WTC11 (cell line): Measurements from ENCODE around the gene RSBN1L. TPM values are rescaled to one million over a fixed set of nuclear protein-coding genes. Genes with fewer than 3 reads are reported as not detected.

ENCODE experiments used
- ATAC-seq: fragments of 200-7000 bp; cut with Tn5 transposase; 2 replicates; pipeline ENCODE4 v1.10.0; 2021; ENCODE audit warnings: mild to moderate bottlenecking, moderate library complexity
- CTCF ChIA-PET: fragments of 300-600 bp; sonication (Branson Sonifier 250); formaldehyde crosslinking; loops from one replicate; lab custom pipeline; 2021; ENCODE audit warnings: antibody characterized with exemption; lab: Charles Lee
- POLR2A ChIA-PET: fragments of 350-600 bp; sonication (Branson Sonifier 250); formaldehyde crosslinking; loops from one replicate; lab custom pipeline; 2021; ENCODE audit warnings: antibody characterized with exemption; lab: Charles Lee
- DNase-seq: peaks from one replicate; pipeline ENCODE4 v3.0.0; 2021; ENCODE audit warnings: low spot score
- H3K27ac Mint-ChIP-seq: 2 replicates; pipeline ENCODE4 v1.8.0; 2021; ENCODE audit warnings: mixed read lengths
- H3K27me3 Mint-ChIP-seq: 2 replicates; pipeline ENCODE4 v1.8.0; 2021; ENCODE audit warnings: low read depth, mild to moderate bottlenecking, moderate library complexity, mixed read lengths
- H3K36me3 Mint-ChIP-seq: 2 replicates; pipeline ENCODE4 v1.8.0; 2021; ENCODE audit warnings: mixed read lengths
- H3K4me1 Mint-ChIP-seq: 2 replicates; pipeline ENCODE4 v1.8.0; 2022; ENCODE audit warnings: mixed read lengths
- H3K4me3 Mint-ChIP-seq: 2 replicates; pipeline ENCODE4 v1.8.0; 2021; ENCODE audit warnings: mild to moderate bottlenecking, moderate library complexity, mixed read lengths
- H3K9me3 Mint-ChIP-seq: 2 replicates; pipeline ENCODE4 v1.8.0; 2021; ENCODE audit warnings: mixed read lengths
- ATF1 ChIP-seq: sonication (generic); formaldehyde crosslinking; IDR thresholded peaks from 2 replicates; pipeline ENCODE4 v1.8.1; 2023; ENCODE audit warnings: mild to moderate bottlenecking, moderate library complexity, missing genetic modification reagents
- CBFB ChIP-seq: sonication (generic); formaldehyde crosslinking; IDR thresholded peaks from 2 replicates; pipeline ENCODE4 v1.8.1; 2022; ENCODE audit warnings: mild to moderate bottlenecking, low read depth, missing genetic modification reagents
- E2F1 ChIP-seq: sonication (generic); formaldehyde crosslinking; IDR thresholded peaks from 2 replicates; pipeline ENCODE4 v1.8.0; 2022; ENCODE audit warnings: mild to moderate bottlenecking, missing genetic modification reagents
- ERG ChIP-seq: fragments of 250-450 bp; sonication (Bioruptor Pico); IDR thresholded peaks from 2 replicates; pipeline ENCODE4 v1.8.0; 2021; ENCODE audit warnings: mild to moderate bottlenecking
- GRHL2 ChIP-seq: fragments of 250-450 bp; sonication (Bioruptor Pico); IDR thresholded peaks from 2 replicates; pipeline ENCODE4 v1.8.0; 2022; ENCODE audit warnings: mild to moderate bottlenecking, moderate library complexity; ENCODE audit not compliant: insufficient replicate concordance, severe bottlenecking
- NFYB ChIP-seq: sonication (generic); formaldehyde crosslinking; conservative IDR thresholded peaks from 2 replicates; pipeline ENCODE4 v1.8.0; 2022; ENCODE audit warnings: low read depth, missing genetic modification reagents
- NR2C2 ChIP-seq: sonication (generic); formaldehyde crosslinking; IDR thresholded peaks from 2 replicates; pipeline ENCODE4 v1.8.0; 2022; ENCODE audit warnings: mild to moderate bottlenecking, missing genetic modification reagents
- RORB ChIP-seq: fragments of 250-450 bp; sonication (Bioruptor Pico); IDR thresholded peaks from 2 replicates; pipeline ENCODE4 v1.9.0; 2021; ENCODE audit warnings: mild to moderate bottlenecking
- TEAD4 ChIP-seq: sonication (generic); formaldehyde crosslinking; IDR thresholded peaks from 2 replicates; pipeline ENCODE4 v1.8.0; 2022; ENCODE audit warnings: mild to moderate bottlenecking, missing genetic modification reagents
- USF2 ChIP-seq: sonication (generic); formaldehyde crosslinking; IDR thresholded peaks from 2 replicates; pipeline ENCODE4 v1.8.1; 2023; ENCODE audit warnings: mild to moderate bottlenecking, missing genetic modification reagents, moderate library complexity
- total RNA-seq: library from RNA; stranded (reverse); gene quantifications from 3 replicates; pipeline ENCODE4 v1.2.3, GENCODE V29; 2021
- TF ChIP-seq, protein P1 (sequence below): fragments of 250-450 bp; sonication (Bioruptor Pico); IDR thresholded peaks from 2 replicates; pipeline ENCODE4 v1.9.0; 2021; ENCODE audit warnings: mild to moderate bottlenecking, borderline replicate concordance
- TF ChIP-seq, protein P2 (sequence below): sonication (generic); formaldehyde crosslinking; IDR thresholded peaks from 2 replicates; pipeline ENCODE4 v1.8.1; 2022; ENCODE audit warnings: missing genetic modification reagents, borderline replicate concordance
- TF ChIP-seq, protein P3 (sequence below): fragments of 250-450 bp; sonication (Bioruptor Pico); conservative IDR thresholded peaks from 2 replicates; pipeline ENCODE4 v1.9.0; 2021; ENCODE audit warnings: mild to moderate bottlenecking
- TF ChIP-seq, protein P4 (sequence below): sonication (generic); formaldehyde crosslinking; IDR thresholded peaks from 2 replicates; pipeline ENCODE4 v1.8.1; 2023; ENCODE audit warnings: mild to moderate bottlenecking, missing genetic modification reagents

Gene RSBN1L
- total RNA-seq, 1 experiment from 2014 or later = 16.8 TPM

DNA sequence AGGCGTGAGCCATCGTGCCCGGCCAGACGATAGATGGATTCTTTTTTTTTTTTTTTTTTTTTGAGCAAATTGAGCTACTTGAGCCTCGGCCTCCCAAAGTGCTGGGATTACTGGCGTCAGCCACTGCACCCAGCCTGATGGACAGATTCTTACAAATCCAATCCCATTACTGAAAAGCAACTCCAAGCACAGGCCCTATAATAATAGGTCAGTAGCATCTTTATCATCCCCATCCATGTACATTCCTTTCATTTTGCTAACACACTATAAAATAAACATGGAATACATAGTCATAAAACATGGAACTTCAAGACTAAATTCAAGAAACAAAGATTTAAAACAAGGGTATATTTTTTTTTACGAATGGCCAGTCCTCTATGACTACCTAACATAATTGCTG is 16.0 kb upstream of the RSBN1L start:
- Mint-ChIP-seq H3K9me3 (no peaks in the 10 kb centered on the region), H3K4me1 (peaks cover 15% of the 10 kb centered on the region), H3K27me3 (no peaks in the 10 kb centered on the region), H3K36me3 (peaks cover 19% of the 10 kb centered on the region), H3K4me3 (no peak overlapping the region), H3K27ac (no peak overlapping the region)
- no peak for TF ChIP-seq GRHL2 (CRISPR knock-in tag)
- TF ChIP-seq ERG (CRISPR knock-in tag) = no peak
- no peak for TF ChIP-seq RORB (CRISPR knock-in tag)
- TF ChIP-seq, protein P1, sequence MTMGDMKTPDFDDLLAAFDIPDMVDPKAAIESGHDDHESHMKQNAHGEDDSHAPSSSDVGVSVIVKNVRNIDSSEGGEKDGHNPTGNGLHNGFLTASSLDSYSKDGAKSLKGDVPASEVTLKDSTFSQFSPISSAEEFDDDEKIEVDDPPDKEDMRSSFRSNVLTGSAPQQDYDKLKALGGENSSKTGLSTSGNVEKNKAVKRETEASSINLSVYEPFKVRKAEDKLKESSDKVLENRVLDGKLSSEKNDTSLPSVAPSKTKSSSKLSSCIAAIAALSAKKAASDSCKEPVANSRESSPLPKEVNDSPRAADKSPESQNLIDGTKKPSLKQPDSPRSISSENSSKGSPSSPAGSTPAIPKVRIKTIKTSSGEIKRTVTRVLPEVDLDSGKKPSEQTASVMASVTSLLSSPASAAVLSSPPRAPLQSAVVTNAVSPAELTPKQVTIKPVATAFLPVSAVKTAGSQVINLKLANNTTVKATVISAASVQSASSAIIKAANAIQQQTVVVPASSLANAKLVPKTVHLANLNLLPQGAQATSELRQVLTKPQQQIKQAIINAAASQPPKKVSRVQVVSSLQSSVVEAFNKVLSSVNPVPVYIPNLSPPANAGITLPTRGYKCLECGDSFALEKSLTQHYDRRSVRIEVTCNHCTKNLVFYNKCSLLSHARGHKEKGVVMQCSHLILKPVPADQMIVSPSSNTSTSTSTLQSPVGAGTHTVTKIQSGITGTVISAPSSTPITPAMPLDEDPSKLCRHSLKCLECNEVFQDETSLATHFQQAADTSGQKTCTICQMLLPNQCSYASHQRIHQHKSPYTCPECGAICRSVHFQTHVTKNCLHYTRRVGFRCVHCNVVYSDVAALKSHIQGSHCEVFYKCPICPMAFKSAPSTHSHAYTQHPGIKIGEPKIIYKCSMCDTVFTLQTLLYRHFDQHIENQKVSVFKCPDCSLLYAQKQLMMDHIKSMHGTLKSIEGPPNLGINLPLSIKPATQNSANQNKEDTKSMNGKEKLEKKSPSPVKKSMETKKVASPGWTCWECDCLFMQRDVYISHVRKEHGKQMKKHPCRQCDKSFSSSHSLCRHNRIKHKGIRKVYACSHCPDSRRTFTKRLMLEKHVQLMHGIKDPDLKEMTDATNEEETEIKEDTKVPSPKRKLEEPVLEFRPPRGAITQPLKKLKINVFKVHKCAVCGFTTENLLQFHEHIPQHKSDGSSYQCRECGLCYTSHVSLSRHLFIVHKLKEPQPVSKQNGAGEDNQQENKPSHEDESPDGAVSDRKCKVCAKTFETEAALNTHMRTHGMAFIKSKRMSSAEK (CRISPR knock-in tag) = no peak
- TF ChIP-seq E2F1 (CRISPR knock-in tag) = no peak
- TF ChIP-seq TEAD4 (CRISPR knock-in tag) = no peak
- TF ChIP-seq, protein P2, sequence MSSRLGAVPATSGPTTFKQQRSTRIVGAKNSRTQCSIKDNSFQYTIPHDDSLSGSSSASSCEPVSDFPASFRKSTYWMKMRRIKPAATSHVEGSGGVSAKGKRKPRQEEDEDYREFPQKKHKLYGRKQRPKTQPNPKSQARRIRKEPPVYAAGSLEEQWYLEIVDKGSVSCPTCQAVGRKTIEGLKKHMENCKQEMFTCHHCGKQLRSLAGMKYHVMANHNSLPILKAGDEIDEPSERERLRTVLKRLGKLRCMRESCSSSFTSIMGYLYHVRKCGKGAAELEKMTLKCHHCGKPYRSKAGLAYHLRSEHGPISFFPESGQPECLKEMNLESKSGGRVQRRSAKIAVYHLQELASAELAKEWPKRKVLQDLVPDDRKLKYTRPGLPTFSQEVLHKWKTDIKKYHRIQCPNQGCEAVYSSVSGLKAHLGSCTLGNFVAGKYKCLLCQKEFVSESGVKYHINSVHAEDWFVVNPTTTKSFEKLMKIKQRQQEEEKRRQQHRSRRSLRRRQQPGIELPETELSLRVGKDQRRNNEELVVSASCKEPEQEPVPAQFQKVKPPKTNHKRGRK = no peak
- TF ChIP-seq USF2 (CRISPR knock-in tag) = no peak
- no peak for DNase-seq
- ChIA-PET CTCF (interaction anchor here (0.6 kb wide), 1 partner anchor 265 kb away, joined by 3 read pairs; no protein-coding TSS in a partner anchor), POLR2A (no interaction called here)
- ATAC-seq = no peak

DNA sequence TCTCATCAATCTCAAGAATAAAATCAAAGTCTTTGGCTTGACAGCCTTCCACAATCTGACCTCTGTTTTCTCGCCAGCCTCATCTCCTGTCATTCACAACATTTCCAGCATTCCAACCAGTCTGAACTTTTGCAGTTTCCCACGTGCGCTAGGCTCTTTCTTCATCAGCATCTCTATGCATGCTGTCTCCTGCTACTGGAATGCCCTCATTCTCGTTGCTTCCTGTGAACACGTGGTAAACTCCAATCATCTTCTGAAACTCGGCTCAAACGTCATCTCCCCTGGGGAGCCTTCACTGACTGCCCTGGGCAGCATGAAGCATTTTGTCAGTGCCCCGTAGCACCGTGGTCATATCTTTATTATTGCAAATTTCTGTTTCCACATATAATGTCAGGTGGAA is 12.2 kb upstream of the RSBN1L start:
- ATAC-seq (peak; percentile 80), DNase-seq (peak; percentile 55)
- peaks cover 26% of the 10 kb centered on the region for H3K36me3 Mint-ChIP-seq
- ChIA-PET POLR2A (interaction anchor here (1.4 kb wide), 1 partner anchor 12 kb away, joined by 8 read pairs; the partner anchor contains the start of gene RSBN1L), CTCF (no interaction called here)
- H3K9me3 Mint-ChIP-seq = 0 out of 2 replicates have a peak, but pooled peaks cover 3% of the 10 kb centered on the region
- H3K4me1 Mint-ChIP-seq = peaks cover 40% of the 10 kb centered on the region
- H3K4me3 Mint-ChIP-seq = no peak overlapping the region
- H3K27me3 Mint-ChIP-seq = no peaks in the 10 kb centered on the region
- peak overlapping the region; percentile 34 for H3K27ac Mint-ChIP-seq
- TF ChIP-seq NR2C2 (CRISPR knock-in tag) (no peak), CBFB (CRISPR knock-in tag) (no peak), NFYB (CRISPR knock-in tag) (no peak), ERG (CRISPR knock-in tag) (no peak), ATF1 (CRISPR knock-in tag) (no peak)
- TF ChIP-seq, protein P3, sequence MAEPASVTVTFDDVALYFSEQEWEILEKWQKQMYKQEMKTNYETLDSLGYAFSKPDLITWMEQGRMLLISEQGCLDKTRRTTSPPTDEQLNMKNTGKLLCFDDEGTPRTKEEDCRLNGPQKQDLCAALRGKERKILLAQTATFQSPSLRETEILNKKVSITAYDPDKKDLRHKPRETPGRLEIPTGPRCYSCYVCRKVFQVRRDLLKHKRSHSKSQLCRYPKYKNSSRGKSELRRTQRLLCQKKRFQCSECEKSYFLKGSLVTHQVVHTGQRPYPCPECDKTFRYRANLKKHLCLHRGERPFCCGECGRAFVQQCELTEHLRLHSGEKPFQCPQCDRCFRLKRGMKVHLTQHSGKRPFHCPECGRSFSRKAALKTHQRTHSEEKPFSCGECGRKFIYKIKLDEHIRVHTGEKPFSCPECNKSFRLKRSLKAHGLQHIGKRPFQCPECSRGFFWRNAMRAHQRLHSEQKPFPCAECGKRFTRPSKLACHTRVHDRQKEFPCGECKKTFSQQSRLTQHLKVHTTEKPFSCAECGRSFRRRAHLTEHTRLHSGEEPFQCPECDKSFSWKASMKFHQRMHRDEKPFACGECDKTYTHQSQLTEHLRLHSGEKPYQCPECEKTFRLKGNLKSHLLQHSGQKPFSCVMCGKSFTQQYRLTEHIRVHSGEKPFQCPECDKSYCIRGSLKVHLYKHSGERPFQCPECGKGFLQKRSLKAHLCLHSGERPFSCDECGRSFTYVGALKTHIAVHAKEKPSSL = no peak
- TF ChIP-seq, protein P1 (CRISPR knock-in tag) = no peak
- TF ChIP-seq, protein P4, sequence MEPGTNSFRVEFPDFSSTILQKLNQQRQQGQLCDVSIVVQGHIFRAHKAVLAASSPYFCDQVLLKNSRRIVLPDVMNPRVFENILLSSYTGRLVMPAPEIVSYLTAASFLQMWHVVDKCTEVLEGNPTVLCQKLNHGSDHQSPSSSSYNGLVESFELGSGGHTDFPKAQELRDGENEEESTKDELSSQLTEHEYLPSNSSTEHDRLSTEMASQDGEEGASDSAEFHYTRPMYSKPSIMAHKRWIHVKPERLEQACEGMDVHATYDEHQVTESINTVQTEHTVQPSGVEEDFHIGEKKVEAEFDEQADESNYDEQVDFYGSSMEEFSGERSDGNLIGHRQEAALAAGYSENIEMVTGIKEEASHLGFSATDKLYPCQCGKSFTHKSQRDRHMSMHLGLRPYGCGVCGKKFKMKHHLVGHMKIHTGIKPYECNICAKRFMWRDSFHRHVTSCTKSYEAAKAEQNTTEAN = no peak
